GM12864 (cell line): ENCODE data around the gene KANSL1.
"Not testable (repeated sequence)": the region's sequence is repeated elsewhere in the genome, so short reads cannot be mapped to it uniquely, and the experiment has no call there.

Source experiments
- DNase-seq: peaks from one replicate; pipeline ENCODE4 v3.0.0-alpha.2; 2011; ENCODE audit warnings: low read depth
- H3K4me3 ChIP-seq: 2 replicates; pipeline ENCODE4 v1.5.1; 2011; ENCODE audit warnings: mild to moderate bottlenecking, low read depth, low read length, control low read depth
- TF ChIP-seq, protein P1 (sequence below): IDR thresholded peaks from 2 replicates; pipeline ENCODE4 v1.5.1; 2011; ENCODE audit warnings: low read depth, mild to moderate bottlenecking, moderate library complexity, low read length, control low read depth, inconsistent platforms; ENCODE audit errors: missing control alignments

KANSL1 gene

GRCh38 chr17:46020998-46021397 lies 172.2 kb downstream of the KANSL1 start:
- no peak overlapping the region for H3K4me3 ChIP-seq
- TF ChIP-seq, protein P1, sequence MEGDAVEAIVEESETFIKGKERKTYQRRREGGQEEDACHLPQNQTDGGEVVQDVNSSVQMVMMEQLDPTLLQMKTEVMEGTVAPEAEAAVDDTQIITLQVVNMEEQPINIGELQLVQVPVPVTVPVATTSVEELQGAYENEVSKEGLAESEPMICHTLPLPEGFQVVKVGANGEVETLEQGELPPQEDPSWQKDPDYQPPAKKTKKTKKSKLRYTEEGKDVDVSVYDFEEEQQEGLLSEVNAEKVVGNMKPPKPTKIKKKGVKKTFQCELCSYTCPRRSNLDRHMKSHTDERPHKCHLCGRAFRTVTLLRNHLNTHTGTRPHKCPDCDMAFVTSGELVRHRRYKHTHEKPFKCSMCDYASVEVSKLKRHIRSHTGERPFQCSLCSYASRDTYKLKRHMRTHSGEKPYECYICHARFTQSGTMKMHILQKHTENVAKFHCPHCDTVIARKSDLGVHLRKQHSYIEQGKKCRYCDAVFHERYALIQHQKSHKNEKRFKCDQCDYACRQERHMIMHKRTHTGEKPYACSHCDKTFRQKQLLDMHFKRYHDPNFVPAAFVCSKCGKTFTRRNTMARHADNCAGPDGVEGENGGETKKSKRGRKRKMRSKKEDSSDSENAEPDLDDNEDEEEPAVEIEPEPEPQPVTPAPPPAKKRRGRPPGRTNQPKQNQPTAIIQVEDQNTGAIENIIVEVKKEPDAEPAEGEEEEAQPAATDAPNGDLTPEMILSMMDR: no peak
- DNase-seq: no peak

- TF ChIP-seq, protein P1: no peak
- H3K4me3 ChIP-seq: no peak overlapping the region
- no peak for DNase-seq
Measured at GRCh38 chr17:46020023-46020761, 173.0 kb downstream of the KANSL1 start.

DNA sequence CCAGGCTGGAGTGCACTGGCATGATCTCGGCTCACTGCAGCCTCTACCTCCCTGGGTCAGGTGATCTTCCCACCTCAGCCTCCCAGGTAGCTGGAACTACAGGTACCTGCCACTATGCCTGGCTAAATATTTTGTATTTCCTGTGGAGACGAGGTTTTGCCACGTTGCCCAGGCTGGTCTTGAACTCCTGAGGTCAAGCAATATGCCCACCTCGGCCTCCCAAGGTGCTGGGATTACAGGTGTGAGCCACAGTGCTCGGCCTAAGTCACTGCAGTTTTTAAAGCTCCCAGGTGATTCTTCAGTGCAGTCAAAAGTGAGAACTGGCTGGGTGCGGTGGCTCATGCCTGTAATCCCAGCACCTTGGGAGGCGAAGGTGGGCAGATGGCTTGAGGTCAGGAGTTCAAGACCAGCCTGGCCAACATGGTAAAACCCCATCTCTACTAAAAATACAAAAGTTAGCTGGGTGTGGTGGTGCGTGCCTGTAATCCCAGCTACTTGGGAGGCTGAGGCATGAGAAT lies 173.8 kb downstream of the KANSL1 start:
- not testable (repeated sequence) for H3K4me3 ChIP-seq, DNase-seq

- no peak for DNase-seq
- H3K4me3 ChIP-seq: no peak overlapping the region
- TF ChIP-seq, protein P1: no peak
Measured at GRCh38 chr17:46013502-46014165, 179.6 kb downstream of the KANSL1 start.

- TF ChIP-seq, protein P1: no peak
- H3K4me3 ChIP-seq: no peak overlapping the region
- DNase-seq: no peak
Measured at GRCh38 chr17:46013127-46013501, 180.1 kb downstream of the KANSL1 start.

DNA sequence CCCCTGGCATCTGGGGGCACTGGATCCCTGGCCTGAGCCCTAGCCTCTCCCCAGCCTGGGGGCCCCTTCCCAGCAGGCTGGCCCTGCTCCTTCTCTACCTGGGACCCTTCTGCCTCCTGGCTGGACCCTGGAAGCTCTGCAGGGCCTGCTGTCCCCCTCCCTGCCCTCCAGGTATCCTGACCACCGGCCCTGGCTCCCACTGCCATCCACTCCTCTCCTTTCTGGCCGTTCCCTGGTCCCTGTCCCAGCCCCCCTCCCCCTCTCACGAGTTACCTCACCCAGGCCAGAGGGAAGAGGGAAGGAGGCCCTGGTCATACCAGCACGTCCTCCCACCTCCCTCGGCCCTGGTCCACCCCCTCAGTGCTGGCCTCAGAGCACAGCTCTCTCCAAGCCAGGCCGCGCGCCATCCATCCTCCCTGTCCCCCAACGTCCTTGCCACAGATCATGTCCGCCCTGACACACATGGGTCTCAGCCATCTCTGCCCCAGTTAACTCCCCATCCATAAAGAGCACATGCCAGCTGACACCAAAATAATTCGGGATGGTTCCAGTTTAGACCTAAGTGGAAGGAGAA lies 180.6 kb downstream of the KANSL1 start:
- DNase-seq: no peak
- TF ChIP-seq, protein P1: no peak
- H3K4me3 ChIP-seq: no peak overlapping the region

GRCh38 chr17:46011711-46012505 lies 181.3 kb downstream of the KANSL1 start:
- no peak overlapping the region for H3K4me3 ChIP-seq
- no peak for DNase-seq
- TF ChIP-seq, protein P1: no peak
